Hepatocyte (in vitro differentiated cells): ENCODE data around the gene DMD.

Experiments
- EZH2 ChIP-seq: fragments of 200-600 bp; sonication (generic); IDR thresholded peaks from 2 replicates; pipeline ENCODE4 v1.6.1; 2016; ENCODE audit warnings: antibody characterized with exemption, mild to moderate bottlenecking, borderline replicate concordance
- EZH2phosphoT487 ChIP-seq: fragments of 200-600 bp; sonication (generic); IDR thresholded peaks from one replicate; pipeline ENCODE4 v1.6.1; 2018; ENCODE audit warnings: antibody characterized with exemption, mild to moderate bottlenecking, low read depth, moderate library complexity; ENCODE audit not compliant: unreplicated experiment, severe bottlenecking
- TF ChIP-seq, protein P1 (sequence below): fragments of 200-600 bp; sonication (generic); IDR thresholded peaks from 2 replicates; pipeline ENCODE4 v1.5.1; 2016; ENCODE audit warnings: antibody characterized with exemption, mild to moderate bottlenecking; ENCODE audit not compliant: poor library complexity

DNA sequence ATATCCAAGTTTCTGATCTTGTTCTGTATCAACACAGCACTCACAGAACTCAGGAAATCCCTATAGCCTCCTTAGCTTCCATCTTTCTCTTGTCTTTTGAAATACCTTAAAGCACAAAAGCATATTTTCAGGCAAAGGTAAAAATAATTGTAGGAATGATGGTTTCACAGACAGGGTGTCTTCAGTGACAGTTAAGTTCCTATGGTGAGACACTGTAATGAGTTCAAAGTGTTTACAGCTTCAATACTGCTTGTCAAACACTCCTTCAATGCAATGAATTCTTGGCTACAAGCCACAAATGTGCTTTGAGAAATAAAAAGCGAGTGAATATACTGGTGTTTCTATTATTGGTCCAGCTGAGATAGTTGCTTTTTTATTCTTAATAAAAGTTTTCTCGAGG is 466.0 kb downstream of the DMD start:
- TF ChIP-seq, protein P1, sequence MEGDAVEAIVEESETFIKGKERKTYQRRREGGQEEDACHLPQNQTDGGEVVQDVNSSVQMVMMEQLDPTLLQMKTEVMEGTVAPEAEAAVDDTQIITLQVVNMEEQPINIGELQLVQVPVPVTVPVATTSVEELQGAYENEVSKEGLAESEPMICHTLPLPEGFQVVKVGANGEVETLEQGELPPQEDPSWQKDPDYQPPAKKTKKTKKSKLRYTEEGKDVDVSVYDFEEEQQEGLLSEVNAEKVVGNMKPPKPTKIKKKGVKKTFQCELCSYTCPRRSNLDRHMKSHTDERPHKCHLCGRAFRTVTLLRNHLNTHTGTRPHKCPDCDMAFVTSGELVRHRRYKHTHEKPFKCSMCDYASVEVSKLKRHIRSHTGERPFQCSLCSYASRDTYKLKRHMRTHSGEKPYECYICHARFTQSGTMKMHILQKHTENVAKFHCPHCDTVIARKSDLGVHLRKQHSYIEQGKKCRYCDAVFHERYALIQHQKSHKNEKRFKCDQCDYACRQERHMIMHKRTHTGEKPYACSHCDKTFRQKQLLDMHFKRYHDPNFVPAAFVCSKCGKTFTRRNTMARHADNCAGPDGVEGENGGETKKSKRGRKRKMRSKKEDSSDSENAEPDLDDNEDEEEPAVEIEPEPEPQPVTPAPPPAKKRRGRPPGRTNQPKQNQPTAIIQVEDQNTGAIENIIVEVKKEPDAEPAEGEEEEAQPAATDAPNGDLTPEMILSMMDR: no peak
- no peak for TF ChIP-seq EZH2
- TF ChIP-seq EZH2phosphoT487: no peak
